ENCODE measurements around the gene SELPLG.

- no peak for TF ChIP-seq CTCF (IDR thresholded peaks at IDR 0.05)
- no peak for TF ChIP-seq EZH2 (IDR thresholded peaks at IDR 0.05)
- TF ChIP-seq EZH2phosphoT487 (IDR thresholded peaks at IDR 0.05) = no peak
Observed at GRCh38 chr12:108572166-108572790, 61.4 kb downstream of the SELPLG start.

All from neural progenitor cell (in vitro differentiated cells).